ENCODE measurements around the gene LRRC61.
A peak's percentile ranks its signal among the peaks of the same experiment; 100 is the strongest.
"Not testable (repeated sequence)": the region's sequence is repeated elsewhere in the genome, so short reads cannot be mapped to it uniquely, and the experiment has no call there.

Gene LRRC61

GRCh38 chr7:150305903-150306284 is 17.3 kb upstream of the LRRC61 start:
- intact Hi-C loops (cut with DNase I); DNase-seq: not testable (repeated sequence)

GRCh38 chr7:150306377-150306776 is 16.8 kb upstream of the LRRC61 start:
- intact Hi-C loops (cut with DNase I); DNase-seq: not testable (repeated sequence)

DNA sequence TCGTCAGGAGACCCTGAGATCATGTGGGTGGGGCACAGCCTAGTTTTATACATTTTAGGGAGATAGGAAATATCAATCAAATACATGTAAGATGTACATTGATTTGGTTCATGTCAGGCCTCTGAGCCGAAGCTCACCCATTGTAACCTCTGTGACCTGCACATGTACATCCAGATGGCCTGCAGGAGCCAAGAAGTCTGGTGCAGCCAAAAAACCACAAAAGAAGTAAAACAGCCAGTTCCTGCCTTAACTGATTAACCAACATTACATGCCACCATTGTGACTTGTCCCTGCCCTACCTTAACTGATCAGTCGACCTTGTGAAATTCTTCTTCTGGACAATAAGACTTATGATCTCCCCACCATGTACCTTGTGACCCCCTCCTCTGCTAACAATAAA is 16.0 kb upstream of the LRRC61 start:
- intact Hi-C loops (cut with DNase I) = no loop called here
- DNase-seq = no peak

DNA sequence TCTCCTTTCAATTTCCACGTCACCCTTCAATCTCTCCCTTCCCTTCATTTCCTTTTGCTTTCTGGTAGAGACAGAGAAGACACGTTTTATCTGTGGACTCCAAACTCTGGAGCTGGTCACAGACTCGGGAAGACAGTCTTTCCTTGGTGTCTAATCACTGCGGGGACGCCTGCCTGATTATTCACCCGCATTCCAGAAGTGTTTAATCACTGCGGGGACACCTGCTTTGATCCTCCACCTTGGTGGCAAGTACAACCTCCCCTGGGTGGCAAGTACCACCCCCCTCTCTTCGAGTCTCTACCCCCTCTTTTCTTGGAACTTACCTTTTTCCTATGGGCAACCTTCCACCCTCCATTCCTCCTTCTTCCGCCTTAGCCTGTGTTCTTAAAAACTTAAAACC is 15.3 kb upstream of the LRRC61 start:
- intact Hi-C loops (cut with DNase I) = no loop called here

GRCh38 chr7:150308575-150308974 is 14.6 kb upstream of the LRRC61 start:
- intact Hi-C loops (cut with DNase I) = no loop called here
- no peak for DNase-seq

More for the DNA sequence above, 15.3 kb upstream of the LRRC61 start:
- DNase-seq = no peak

GRCh38 chr7:150311146-150311545 is 12.0 kb upstream of the LRRC61 start:
- intact Hi-C loops (cut with DNase I) = no loop called here
- no peak for DNase-seq

DNA sequence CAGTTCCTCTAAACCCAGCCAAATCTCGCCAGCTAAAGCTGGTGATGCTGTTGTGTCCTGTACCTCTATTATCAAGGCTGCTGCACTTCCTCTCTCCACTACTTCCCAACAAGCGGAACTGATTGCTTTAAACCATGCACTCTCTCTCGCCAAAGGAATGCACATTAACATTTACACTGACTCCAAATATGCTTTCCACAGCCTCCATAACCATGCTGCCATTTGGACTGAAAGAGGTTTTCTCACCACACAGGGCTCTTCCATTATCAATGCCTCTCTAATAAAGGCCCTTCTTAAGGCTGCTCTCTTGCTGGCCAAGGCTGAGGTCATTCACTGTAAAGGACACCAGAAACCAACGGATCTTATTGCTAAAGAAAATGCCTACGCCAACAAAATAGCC is 11.4 kb upstream of the LRRC61 start:
- DNase-seq = no peak
- intact Hi-C loops (cut with DNase I) = no loop called here

GRCh38 chr7:150312649-150313366 is 10.3 kb upstream of the LRRC61 start:
- intact Hi-C loops (cut with DNase I); DNase-seq: not testable (repeated sequence)

DNA sequence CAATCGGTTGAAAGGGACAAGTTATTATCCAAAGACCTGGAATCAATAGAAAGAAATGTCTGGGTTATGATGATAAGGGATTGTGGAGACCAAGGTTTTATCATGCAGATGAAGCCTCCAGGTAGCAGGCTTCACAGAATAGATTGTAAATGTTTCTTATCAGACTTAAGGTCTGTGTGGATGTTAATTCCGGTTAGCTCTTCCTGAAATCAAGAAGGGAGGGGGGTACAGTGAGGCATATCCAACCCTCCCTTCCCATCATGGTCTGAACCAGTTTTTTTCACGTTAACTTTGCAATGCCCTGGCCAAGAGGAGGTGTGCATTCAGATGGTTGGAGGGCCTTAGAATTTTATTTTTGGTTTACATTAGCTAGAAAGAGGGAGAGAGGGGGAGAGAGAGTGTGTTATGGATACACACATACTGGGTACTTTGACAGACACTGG is 9.8 kb upstream of the LRRC61 start:
- intact Hi-C loops (cut with DNase I) = no loop called here
- DNase-seq = no peak

GRCh38 chr7:150313870-150314269 is 9.3 kb upstream of the LRRC61 start:
- no peak for DNase-seq
- intact Hi-C loops (cut with DNase I) = no loop called here

- no peak for DNase-seq
- intact Hi-C loops (cut with DNase I) = no loop called here
Observed at GRCh38 chr7:150314639-150315239, 8.4 kb upstream of the LRRC61 start.

DNA sequence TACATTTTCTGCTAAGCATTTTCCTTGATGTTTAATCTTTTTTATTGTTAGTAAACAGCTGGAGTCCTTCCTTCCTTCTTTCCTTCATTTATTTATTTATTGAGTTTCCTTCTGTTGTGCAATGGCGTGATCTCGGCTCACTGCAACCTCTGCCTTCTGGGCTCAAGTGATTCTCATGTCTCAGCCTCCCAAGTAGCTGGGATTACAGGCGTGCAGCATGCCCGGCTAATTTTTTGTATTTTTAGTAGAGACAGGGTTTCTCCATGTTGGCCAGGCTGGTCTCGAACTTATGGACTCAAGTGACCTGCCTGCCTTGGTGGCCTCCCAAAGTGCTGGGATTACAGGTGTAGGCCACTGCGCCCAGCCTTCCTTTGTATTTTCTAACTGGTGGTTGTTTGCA is 6.2 kb upstream of the LRRC61 start:
- DNase-seq; intact Hi-C loops (cut with DNase I): not testable (repeated sequence)

GRCh38 chr7:150317748-150318444 is 5.3 kb upstream of the LRRC61 start:
- no peak for DNase-seq
- intact Hi-C loops (cut with DNase I) = no loop called here

DNA sequence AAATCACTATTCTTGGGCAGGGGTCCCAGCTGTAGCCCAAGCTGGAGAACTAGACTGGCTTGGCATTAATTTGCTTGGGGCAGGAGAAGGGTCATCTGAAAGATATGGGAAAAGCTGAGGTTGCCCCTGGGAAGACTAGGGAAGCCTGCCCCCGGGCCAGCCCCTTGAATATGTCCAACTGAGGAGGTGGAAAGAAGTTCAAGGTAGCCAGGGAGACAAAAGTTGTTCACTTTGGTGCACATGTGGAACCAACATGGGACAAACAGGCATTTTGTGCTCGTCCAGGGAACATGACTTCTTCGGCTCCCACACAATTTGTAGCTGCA is 1.4 kb upstream of the LRRC61 start:
- DNase-seq = no peak
- intact Hi-C loops (cut with DNase I) = no loop called here

GRCh38 chr7:150322114-150322832 is 882 bp upstream of the LRRC61 start:
- DNase-seq = no peak
- intact Hi-C loops (cut with DNase I) = no loop called here

DNA sequence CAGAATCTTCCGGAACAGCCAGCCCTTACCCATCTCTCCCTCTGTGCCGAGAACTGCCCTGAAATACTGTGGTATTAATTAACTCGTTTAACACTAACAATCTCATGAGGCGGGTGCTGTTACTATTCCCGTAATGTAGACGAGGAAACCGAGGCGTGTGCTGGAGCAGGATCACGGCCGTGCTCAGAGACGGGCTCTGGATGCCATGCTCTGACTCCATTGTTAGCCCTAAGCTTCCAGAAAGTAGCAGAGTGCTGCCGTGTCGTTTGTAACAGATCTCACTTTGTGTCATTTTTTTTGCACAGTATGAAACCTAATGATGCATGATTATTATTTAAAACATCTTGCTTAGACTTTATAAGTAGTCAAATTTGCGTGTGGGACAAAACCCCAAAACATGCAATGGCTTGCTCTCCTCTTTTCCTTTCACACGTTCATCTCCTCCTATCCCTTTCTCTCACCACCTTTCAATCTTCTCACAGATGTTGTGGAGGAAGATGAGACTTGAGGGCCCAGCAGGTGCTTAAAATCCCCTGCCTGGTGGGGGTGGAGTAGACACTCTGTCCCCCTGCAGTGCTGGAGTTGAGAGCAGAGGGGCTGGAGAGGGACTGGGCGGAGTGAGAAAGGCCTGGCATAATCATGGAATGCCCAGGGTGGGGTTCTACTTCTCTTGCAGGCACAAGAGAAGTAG is 672 bp downstream of the LRRC61 start:
- intact Hi-C loops (cut with DNase I) = no loop called here
- DNase-seq = peak in 7 of 42 donors; percentile 32 to 62 (median 39)

DNA sequence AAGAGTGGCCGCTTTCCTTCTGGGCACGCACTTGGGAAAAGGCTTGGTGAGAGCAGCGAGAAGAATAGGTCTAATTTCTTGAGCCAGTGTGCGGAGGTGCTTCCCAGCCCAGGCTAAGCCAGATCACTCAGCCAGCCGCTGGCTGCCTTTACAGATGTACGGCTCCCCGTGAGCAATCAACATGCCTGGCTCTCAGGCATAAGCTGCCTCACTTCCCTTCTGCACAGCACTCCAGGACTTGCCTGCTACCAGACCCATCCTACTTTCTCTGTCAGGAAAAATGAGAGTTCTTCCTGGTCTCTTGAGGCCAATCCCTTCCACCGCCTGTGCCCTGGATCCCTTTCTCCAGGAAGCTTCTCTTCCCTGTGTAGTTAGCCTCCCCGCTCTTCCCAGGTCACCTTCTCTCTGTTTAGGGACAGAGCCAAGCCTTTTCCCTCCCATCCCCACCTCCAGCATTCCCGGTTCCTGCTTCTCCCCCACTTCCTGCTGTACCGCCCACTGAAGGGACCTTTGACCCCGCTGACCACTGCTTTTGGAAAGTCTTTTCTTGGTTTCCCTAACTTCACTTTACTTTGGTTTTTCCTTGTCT is 1.3 kb downstream of the LRRC61 start:
- intact Hi-C loops (cut with DNase I) = no loop called here
- no peak for DNase-seq

- DNase-seq = no peak
- intact Hi-C loops (cut with DNase I) = no loop called here
Observed at GRCh38 chr7:150325110-150325611, 2.0 kb downstream of the LRRC61 start.

DNA sequence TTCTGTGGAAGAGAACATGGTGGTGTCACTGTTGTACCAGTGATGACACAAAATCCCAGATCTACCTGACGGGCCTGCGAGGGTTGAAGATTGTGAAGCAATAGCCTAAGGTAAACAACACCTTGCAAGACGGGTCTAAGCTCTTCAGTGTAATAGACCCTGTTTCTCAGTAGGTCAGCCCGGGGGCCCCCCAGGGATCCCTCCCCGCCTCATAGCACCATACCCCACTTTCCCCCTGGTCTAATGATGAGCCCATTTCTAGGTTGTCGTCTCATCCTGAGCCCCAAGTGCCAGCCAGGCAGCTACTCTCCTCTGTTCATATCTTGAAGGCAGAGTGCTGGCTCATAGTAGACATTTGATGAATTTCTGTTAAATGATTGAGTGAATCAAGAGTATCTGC is 2.7 kb downstream of the LRRC61 start:
- intact Hi-C loops (cut with DNase I) = no loop called here
- no peak for DNase-seq

Measured in head of caudate nucleus (tissue), 42 donors.